OCI-LY7 (cell line): Measurements from ENCODE around the gene CDKN1A.

Experiments
- CTCF ChIP-seq: fragments of 200-600 bp; sonication (generic); conservative IDR thresholded peaks from 2 replicates; pipeline ENCODE4 v1.5.1; 2014; ENCODE audit warnings: mild to moderate bottlenecking, antibody characterized with exemption, low read length, moderate library complexity, mixed read lengths
- EZH2phosphoT487 ChIP-seq: fragments of 200-600 bp; sonication (generic); IDR thresholded peaks from 2 replicates; pipeline ENCODE4 v1.6.1; 2018; ENCODE audit warnings: low read depth, borderline replicate concordance, mild to moderate bottlenecking, mixed run types, antibody characterized with exemption, low read length, moderate library complexity, mixed read lengths

- no peak for TF ChIP-seq CTCF
- TF ChIP-seq EZH2phosphoT487 = no peak
These were observed 29.4 kb upstream of the CDKN1A start for GRCh38 chr6:36649086-36649485.
